CD14-positive monocyte (primary cell): ENCODE results near the gene LPO. TPM values are rescaled to one million over a fixed set of nuclear protein-coding genes. Genes with fewer than 3 reads are reported as not detected.

Source experiments
- DNase-seq, 3 donors: peaks; one replicate each; pipeline ENCODE4 v3.0.0-alpha.2; 2011 to 2022
- H2AFZ ChIP-seq: 2 replicates; pipeline ENCODE4 v1.6.0; 2012; ENCODE audit warnings: mild to moderate bottlenecking, low read depth, low read length, inconsistent platforms; ENCODE audit not compliant: insufficient read depth, poor library complexity, severe bottlenecking
- H3K27ac ChIP-seq, 2 donors: 1 replicate in 1 of 2; 2 replicates in 1 of 2; pipeline ENCODE4 v1.5.1; 2012 to 2013; ENCODE audit warnings: low read length in 2 of 2, control low read depth in 1 of 2, inconsistent platforms in 1 of 2, low read depth in 1 of 2, mild to moderate bottlenecking in 1 of 2
- H3K27me3 ChIP-seq, 2 donors: one replicate each; pipeline versions ENCODE4 v1.6.0 to v1.6.1; 2011 to 2013; ENCODE audit warnings: low read length in 2 of 2; ENCODE audit not compliant: control insufficient read depth in 2 of 2, insufficient read depth in 2 of 2
- H3K36me3 ChIP-seq, 2 donors: replicated peaks in 1 of 2; 1 replicate in 1 of 2; 2 replicates in 1 of 2; pipeline versions ENCODE4 v1.5.1 to v1.6.1; 2012 to 2013; ENCODE audit warnings: low read length in 2 of 2, control low read depth in 1 of 2, inconsistent platforms in 1 of 2, mild to moderate bottlenecking in 1 of 2; ENCODE audit not compliant: insufficient read depth in 2 of 2, control insufficient read depth in 1 of 2
- H3K4me1 ChIP-seq, 2 donors: 1 replicate in 1 of 2; 2 replicates in 1 of 2; pipeline versions ENCODE4 v1.5.1 to v1.6.1; 2012 to 2013; ENCODE audit warnings: low read length in 2 of 2, control low read depth in 1 of 2, inconsistent platforms in 1 of 2, mild to moderate bottlenecking in 1 of 2, moderate library complexity in 1 of 2; ENCODE audit not compliant: insufficient read depth in 2 of 2, control insufficient read depth in 1 of 2
- H3K4me2 ChIP-seq: replicated peaks from 2 replicates; pipeline ENCODE3; 2012; ENCODE audit warnings: low read length, moderate library complexity, mild to moderate bottlenecking; ENCODE audit not compliant: poor library complexity, severe bottlenecking; ENCODE audit errors: extremely low read depth
- H3K4me3 ChIP-seq, 3 experiments: fragments of 200-600 bp in 1 of 3; sonication (generic) in 1 of 3; replicated peaks in 1 of 3; 1 replicate in 2 of 3; 2 replicates in 1 of 3; pipeline ENCODE4 v1.5.1; 2011 to 2013; ENCODE audit warnings: low read length in 3 of 3, mild to moderate bottlenecking in 3 of 3, control low read depth in 2 of 3, low read depth in 2 of 3, inconsistent platforms in 1 of 3, moderate library complexity in 1 of 3
- H3K79me2 ChIP-seq: 2 replicates; pipeline ENCODE4 v1.6.0; 2012; ENCODE audit warnings: mild to moderate bottlenecking, control low read depth, inconsistent platforms, low read length, moderate library complexity; ENCODE audit not compliant: insufficient read depth
- H3K9ac ChIP-seq: 2 replicates; pipeline ENCODE4 v1.6.0; 2017; ENCODE audit warnings: low read length, mild to moderate bottlenecking; ENCODE audit not compliant: insufficient read depth, poor library complexity, severe bottlenecking
- H3K9me3 ChIP-seq, 2 donors: replicated peaks in 1 of 2; 1 replicate in 1 of 2; 2 replicates in 1 of 2; pipeline versions ENCODE4 v1.5.1 to v1.6.1; 2012 to 2013; ENCODE audit warnings: low read length in 2 of 2, control low read depth in 1 of 2; ENCODE audit not compliant: control insufficient read depth in 1 of 2, insufficient read depth in 1 of 2
- H4K20me1 ChIP-seq: 2 replicates; pipeline ENCODE4 v1.6.0; 2012; ENCODE audit warnings: mild to moderate bottlenecking, low read length, control low read depth, moderate library complexity; ENCODE audit not compliant: insufficient read depth
- H3K27ac Mint-ChIP-seq, 7 donors: one replicate each; pipeline ENCODE4 v1.8.0; 2020; ENCODE audit warnings: mild to moderate bottlenecking in 7 of 7, mixed read lengths in 7 of 7, moderate library complexity in 6 of 7, inconsistent platforms in 2 of 7
- H3K27me3 Mint-ChIP-seq, 3 donors: one replicate each; pipeline ENCODE4 v1.8.0; 2021 to 2022; ENCODE audit warnings: low read depth in 3 of 3, mild to moderate bottlenecking in 3 of 3, mixed read lengths in 3 of 3, moderate library complexity in 3 of 3, inconsistent platforms in 1 of 3
- H3K36me3 Mint-ChIP-seq, 2 donors: one replicate each; pipeline ENCODE4 v1.8.0; 2020; ENCODE audit warnings: mixed read lengths in 2 of 2, inconsistent platforms in 1 of 2, mild to moderate bottlenecking in 1 of 2
- H3K4me1 Mint-ChIP-seq: one replicate; pipeline ENCODE4 v1.8.0; 2020; ENCODE audit warnings: mild to moderate bottlenecking, mixed read lengths
- H3K4me3 Mint-ChIP-seq, 2 donors: one replicate each; pipeline ENCODE4 v1.8.0; 2020; ENCODE audit warnings: mild to moderate bottlenecking in 2 of 2, mixed read lengths in 2 of 2, moderate library complexity in 1 of 2
- H3K9me3 Mint-ChIP-seq, 7 donors: one replicate each; pipeline ENCODE4 v1.8.0; 2020 to 2022; ENCODE audit warnings: mixed read lengths in 7 of 7, mild to moderate bottlenecking in 6 of 7, moderate library complexity in 6 of 7, inconsistent platforms in 2 of 7
- CTCF ChIP-seq: fragments of 200-600 bp; IDR thresholded peaks from one replicate; pipeline ENCODE4 v1.8.0; 2022; ENCODE audit warnings: antibody characterized with exemption, mild to moderate bottlenecking
- WGBS: methylation state at CpG from one replicate; pipeline ENCODE4 v1.1.5; 2013; ENCODE audit warnings: missing lambda C conversion rate; ENCODE audit not compliant: insufficient coverage; 5-methylcytosine and 5-hydroxymethylcytosine counted together
- intact Hi-C, 2 donors: fragments of 100-400 bp; cut with micrococcal nuclease; formaldehyde crosslinking; loops; one replicate each; pipeline versions ENCODE4 v1.15.0 to v1.15.1; 2023
- polyA plus RNA-seq, 3 donors: library from polyadenylated mRNA; depleted of rRNA in 1 of 3; unstranded in 2 of 3; stranded (reverse) in 1 of 3; fragments of 300-500 nt in 2 of 3; fragments of >200 nt in 1 of 3; fragmentation: Illumina TruSeq in 2 of 3; gene quantifications; 1 replicate in 2 of 3; 2 replicates in 1 of 3; pipeline ENCODE4 v1.2.3, GENCODE V29; 2012 to 2021

The LPO gene
- polyA plus RNA-seq, 3 donors = 0.04 to 0.43 TPM; not detected in 1

GRCh38 chr17:58312829-58313228, 74.4 kb downstream of the LPO start:
- Histone ChIP-seq H3K36me3 (no peaks in the 10 kb centered on the region), H3K27me3 (no peaks in the 10 kb centered on the region), H2AFZ (no peak overlapping the region), H4K20me1 (no peaks in the 10 kb centered on the region), H3K4me3 (no peak overlapping the region), H3K27ac (no peak overlapping the region), H3K79me2 (no peaks in the 10 kb centered on the region), H3K4me2 (no peak overlapping the region), H3K9me3 (no peaks in the 10 kb centered on the region), H3K9ac (no peak overlapping the region), H3K4me1 (peaks cover 23 to 25% of the 10 kb centered on the region in 2 donors)
- peaks cover 33% of the 10 kb centered on the region for H3K4me1 Mint-ChIP-seq
- H3K9me3 Mint-ChIP-seq = no peaks in the 10 kb centered on the region
- intact Hi-C loops = loop anchor here (10.0 kb wide), 2 partner anchors 52 to 132 kb away; no protein-coding TSS in a partner anchor
- no peak overlapping the region for H3K27ac Mint-ChIP-seq
- DNase-seq = no peak
- no CpG with 5 or more reads among the region's 1 CpG for WGBS
- no peak for TF ChIP-seq CTCF
- H3K36me3 Mint-ChIP-seq = peaks cover 0 to 4% of the 10 kb centered on the region in 2 donors
- H3K27me3 Mint-ChIP-seq = peaks cover 12 to 30% (median 21%) of the 10 kb centered on the region in 3 donors
- H3K4me3 Mint-ChIP-seq = peak overlapping the region in 1 of 2 donors; percentile 16

- no peaks in the 10 kb centered on the region for H3K9me3 Mint-ChIP-seq
- H3K27ac ChIP-seq = no peak overlapping the region
- H3K27me3 ChIP-seq = no peaks in the 10 kb centered on the region
- 69% methylated on average over 2 of the region's 7 CpGs for WGBS
- no peaks in the 10 kb centered on the region for H3K9me3 ChIP-seq
- H3K4me1 Mint-ChIP-seq = peaks cover 26% of the 10 kb centered on the region
- no peak overlapping the region for H2AFZ ChIP-seq
- H3K4me3 ChIP-seq = no peak overlapping the region
- H3K4me2 ChIP-seq = no peak overlapping the region
- intact Hi-C loops = loop anchor here (10.0 kb wide), 2 partner anchors 51 to 131 kb away; no protein-coding TSS in a partner anchor
- peaks cover 0 to 4% of the 10 kb centered on the region in 2 donors for H3K36me3 Mint-ChIP-seq
- H3K27ac Mint-ChIP-seq = peak overlapping the region in 1 of 7 donors; percentile 6
- H3K36me3 ChIP-seq = no peaks in the 10 kb centered on the region
- TF ChIP-seq CTCF = no peak
- no peaks in the 10 kb centered on the region for H3K79me2 ChIP-seq
- H3K4me3 Mint-ChIP-seq = no peak overlapping the region
- peaks cover 12 to 31% (median 17%) of the 10 kb centered on the region in 3 donors for H3K27me3 Mint-ChIP-seq
- H3K4me1 ChIP-seq = peaks cover 11 to 12% of the 10 kb centered on the region in 2 donors
- no peak for DNase-seq
- no peak overlapping the region for H3K9ac ChIP-seq
- H4K20me1 ChIP-seq = no peaks in the 10 kb centered on the region
Measured at GRCh38 chr17:58313815-58314705, 75.7 kb downstream of the LPO start.
